GM21515 (cell line): ENCODE data around the gene PIGW.
A peak's percentile ranks its signal among the peaks of the same experiment; 100 is the strongest.

ENCODE experiments used
- ATAC-seq: cut with Tn5 transposase; IDR thresholded peaks from one replicate; pipeline ENCODE4 v1.9.1; 2021; ENCODE audit not compliant: unreplicated experiment

The PIGW gene

GRCh38 chr17:36545465-36546417 lies 11.0 kb downstream of the PIGW start:
- ATAC-seq: peak; percentile 63

- no peak for ATAC-seq
Observed at GRCh38 chr17:36546418-36547093, 11.8 kb downstream of the PIGW start.

GRCh38 chr17:36547776-36548175 lies 13.0 kb downstream of the PIGW start:
- ATAC-seq: no peak

GRCh38 chr17:36550491-36551417 lies 16.0 kb downstream of the PIGW start:
- ATAC-seq: no peak

- no peak for ATAC-seq
Observed at GRCh38 chr17:36553459-36553858, 18.7 kb downstream of the PIGW start.

GRCh38 chr17:36566081-36566480 lies 31.3 kb downstream of the PIGW start:
- ATAC-seq: no peak

- no peak for ATAC-seq
Observed at GRCh38 chr17:36575028-36575427, 40.2 kb downstream of the PIGW start.

- ATAC-seq: no peak
Observed at GRCh38 chr17:36576793-36577192, 42.0 kb downstream of the PIGW start.

GRCh38 chr17:36578671-36579070 lies 43.9 kb downstream of the PIGW start:
- ATAC-seq: no peak

- no peak for ATAC-seq
Observed at GRCh38 chr17:36583787-36584186, 49.0 kb downstream of the PIGW start.

GRCh38 chr17:36586138-36586537 lies 51.4 kb downstream of the PIGW start:
- ATAC-seq: no peak
